Measurements from ENCODE around the gene MICAL3. TPM values are rescaled to one million over a fixed set of nuclear protein-coding genes. Genes with fewer than 3 reads are reported as not detected.

Gene MICAL3
- total RNA-seq, 1 donor = 11.0 TPM

- Histone ChIP-seq H3K9me3 (ENCODE audit: low read depth, low read length) (no peaks in the 10 kb centered on the region), H3K27me3 (ENCODE audit: insufficient read depth, low read length) (no peaks in the 10 kb centered on the region), H3K4me3 (ENCODE audit: low read length) (no peak overlapping the region), H3K4me1 (ENCODE audit: insufficient read depth, low read length) (no peaks in the 10 kb centered on the region)
These were observed 272.8 kb downstream of the MICAL3 start for GRCh38 chr22:17751596-17751995.

DNA sequence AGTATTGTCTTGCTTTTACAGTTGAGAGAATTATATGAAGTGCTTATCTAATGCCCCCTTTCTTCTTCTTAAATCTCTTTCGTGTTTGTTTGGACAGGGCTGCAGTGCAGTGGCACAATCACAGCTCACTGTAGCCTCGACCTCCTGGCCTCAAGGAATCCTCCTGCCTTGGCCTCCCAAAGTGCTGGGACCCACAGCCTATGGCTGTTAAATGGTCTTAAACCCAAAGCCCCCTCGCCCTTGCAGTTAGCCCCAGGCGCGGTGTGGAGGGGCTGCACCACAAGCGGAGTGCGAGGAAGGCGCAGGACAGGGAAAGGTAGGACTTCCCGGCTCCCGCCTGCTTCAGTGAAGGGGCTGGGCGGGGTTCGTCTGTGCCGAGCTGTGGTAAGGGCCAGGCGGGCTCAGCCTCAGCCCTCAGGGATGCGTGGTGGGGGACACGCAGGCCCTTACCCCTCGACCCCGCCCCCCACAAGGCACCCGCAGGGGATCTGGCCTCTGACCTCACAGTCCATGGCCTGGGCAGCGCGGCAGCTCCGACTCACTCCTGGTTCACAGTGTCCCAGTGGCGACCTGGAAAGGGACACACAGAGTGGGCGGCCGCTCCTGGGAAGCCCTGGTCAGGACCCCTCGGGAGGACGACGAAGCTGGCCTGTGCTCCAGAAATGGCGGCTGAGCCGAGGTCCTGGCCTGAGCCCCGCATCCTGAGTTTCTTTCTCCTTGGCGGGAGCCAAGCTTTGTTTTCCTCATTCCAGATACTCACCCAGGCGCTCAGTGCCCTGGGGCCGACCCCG is 274.6 kb downstream of the MICAL3 start:
- H3K4me3 ChIP-seq (ENCODE audit: low read length) = no peak overlapping the region
- no peaks in the 10 kb centered on the region for H3K9me3 ChIP-seq (ENCODE audit: low read depth, low read length)
- H3K27me3 ChIP-seq (ENCODE audit: insufficient read depth, low read length) = no peaks in the 10 kb centered on the region
- no peaks in the 10 kb centered on the region for H3K4me1 ChIP-seq (ENCODE audit: insufficient read depth, low read length)

DNA sequence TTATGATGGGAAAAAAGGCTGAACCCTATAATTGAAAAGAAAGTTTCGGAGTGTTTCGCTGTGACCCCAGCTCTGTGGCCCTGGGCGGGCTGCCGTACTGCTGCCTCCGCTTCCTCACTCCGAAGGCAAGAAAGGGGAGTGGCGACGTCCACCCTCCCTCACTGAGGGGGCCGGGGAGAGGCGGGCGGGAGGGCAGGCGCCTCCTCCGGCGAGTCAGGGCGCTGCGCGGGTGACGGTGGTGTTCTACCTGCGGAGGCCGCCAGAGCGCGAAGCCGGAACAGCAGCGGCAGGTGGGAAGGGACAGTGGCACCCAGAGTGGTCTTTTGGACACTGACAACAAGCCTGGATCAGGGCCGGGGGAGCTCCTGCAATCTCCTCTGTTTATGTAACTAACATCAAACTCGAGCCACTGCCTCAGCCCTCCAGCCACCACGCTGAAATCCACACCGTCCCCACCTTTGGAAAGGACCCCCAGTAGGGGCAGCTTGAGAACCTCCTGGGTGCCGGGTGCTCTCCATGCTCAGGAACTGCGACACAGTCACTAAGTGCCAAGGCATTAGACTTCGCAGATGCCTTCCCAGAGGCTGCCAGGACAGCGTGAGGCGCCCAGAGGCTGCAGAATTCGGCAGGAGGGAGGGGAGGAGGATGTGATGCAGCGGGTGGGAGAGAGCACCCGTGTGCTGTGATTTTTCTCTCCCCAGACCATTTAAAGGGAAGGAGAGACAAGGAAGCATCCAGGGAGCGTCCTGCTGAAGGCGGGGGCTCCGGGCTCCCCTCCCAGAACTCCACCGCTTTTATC is 275.6 kb downstream of the MICAL3 start:
- Histone ChIP-seq H3K4me1 (ENCODE audit: insufficient read depth, low read length) (no peaks in the 10 kb centered on the region), H3K27me3 (ENCODE audit: insufficient read depth, low read length) (no peaks in the 10 kb centered on the region), H3K9me3 (ENCODE audit: low read depth, low read length) (no peaks in the 10 kb centered on the region), H3K4me3 (ENCODE audit: low read length) (no peak overlapping the region)

GRCh38 chr22:17746916-17747315 is 277.4 kb downstream of the MICAL3 start:
- Histone ChIP-seq H3K27me3 (ENCODE audit: insufficient read depth, low read length) (no peaks in the 10 kb centered on the region), H3K4me1 (ENCODE audit: insufficient read depth, low read length) (no peaks in the 10 kb centered on the region), H3K4me3 (ENCODE audit: low read length) (no peak overlapping the region), H3K9me3 (ENCODE audit: low read depth, low read length) (no peaks in the 10 kb centered on the region)

DNA sequence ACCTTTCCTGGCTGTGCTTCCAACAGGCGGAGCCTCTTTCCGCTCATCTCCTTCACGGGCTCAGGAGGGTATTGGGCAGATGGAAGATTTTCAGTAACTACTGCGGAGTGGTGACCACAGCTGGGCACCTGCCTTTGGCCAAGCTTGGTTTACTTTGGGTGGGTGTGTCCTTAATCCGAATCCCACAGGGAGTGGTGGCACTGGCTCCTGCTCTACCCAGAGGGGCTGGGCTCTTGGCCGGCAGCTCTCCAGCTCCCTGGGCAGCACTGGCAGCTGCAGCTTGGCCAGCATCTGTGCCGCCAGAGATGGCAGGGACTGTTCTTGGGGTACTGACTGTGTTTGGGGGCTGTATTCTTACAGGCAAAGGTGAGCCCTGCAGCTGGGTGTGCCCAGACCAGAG is 279.9 kb downstream of the MICAL3 start:
- H3K27me3 ChIP-seq (ENCODE audit: insufficient read depth, low read length) = no peaks in the 10 kb centered on the region
- H3K9me3 ChIP-seq (ENCODE audit: low read depth, low read length) = no peaks in the 10 kb centered on the region
- H3K4me1 ChIP-seq (ENCODE audit: insufficient read depth, low read length) = no peaks in the 10 kb centered on the region
- no peak overlapping the region for H3K4me3 ChIP-seq (ENCODE audit: low read length)

DNA sequence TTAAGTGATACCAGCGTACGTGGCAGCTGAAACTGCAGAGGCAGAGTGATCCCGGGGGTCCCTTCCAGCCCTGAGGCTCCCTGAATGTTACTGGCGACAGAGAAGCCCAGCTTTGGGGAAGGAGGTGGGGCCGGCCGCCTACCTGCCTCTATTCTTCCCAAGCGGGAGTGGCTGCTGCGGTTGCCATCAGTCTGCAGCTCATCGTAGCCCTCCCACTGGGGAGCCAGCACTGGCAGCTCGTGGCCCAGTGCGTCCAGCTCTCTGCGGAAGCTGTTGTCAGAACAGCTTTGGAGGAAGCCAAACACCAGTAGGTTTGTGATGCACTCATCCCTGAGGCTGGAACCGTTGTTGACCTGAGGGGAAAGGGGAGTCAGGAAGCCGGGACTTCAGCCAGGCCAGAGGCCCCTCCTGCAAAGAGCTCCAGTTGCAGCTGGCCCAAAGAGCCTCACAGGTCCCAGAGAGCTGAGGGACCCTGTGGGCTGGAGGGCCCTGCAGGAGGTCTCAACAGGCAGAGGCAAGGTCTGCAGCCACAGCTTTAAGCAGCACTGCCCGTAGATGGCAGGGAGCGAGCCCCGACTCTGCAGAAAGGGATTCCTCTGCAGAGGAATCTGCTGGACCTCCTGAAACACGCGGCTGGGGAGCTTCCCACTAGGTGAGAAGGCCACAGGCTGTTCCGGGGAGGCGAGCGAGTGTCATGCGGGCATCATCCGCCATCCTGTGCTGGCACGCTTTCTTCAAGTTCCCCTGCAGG is 280.5 kb downstream of the MICAL3 start:
- H3K27me3 ChIP-seq (ENCODE audit: insufficient read depth, low read length) = no peaks in the 10 kb centered on the region
- no peak overlapping the region for H3K4me3 ChIP-seq (ENCODE audit: low read length)
- H3K4me1 ChIP-seq (ENCODE audit: insufficient read depth, low read length) = no peaks in the 10 kb centered on the region
- H3K9me3 ChIP-seq (ENCODE audit: low read depth, low read length) = no peaks in the 10 kb centered on the region

DNA sequence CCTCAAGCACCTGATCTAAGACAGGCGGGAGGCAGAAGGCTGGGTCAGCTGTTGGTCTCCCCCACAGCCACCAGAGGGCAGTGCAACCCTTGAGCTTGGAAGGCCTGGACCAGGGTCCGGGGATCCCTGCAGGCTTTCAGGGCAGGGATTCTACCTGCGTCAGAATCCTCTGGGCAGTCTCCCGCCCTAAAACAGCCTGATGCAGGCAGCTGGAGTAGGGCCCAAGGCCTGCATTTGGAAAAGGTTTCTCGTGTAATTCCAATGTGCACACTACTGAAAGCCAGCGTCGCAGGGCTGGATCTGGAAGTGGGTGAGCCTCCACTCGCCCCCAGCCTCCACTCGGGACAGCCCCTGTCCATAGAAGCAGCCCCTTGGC is 281.8 kb downstream of the MICAL3 start:
- Histone ChIP-seq H3K4me3 (ENCODE audit: low read length) (no peak overlapping the region), H3K4me1 (ENCODE audit: insufficient read depth, low read length) (no peaks in the 10 kb centered on the region), H3K27me3 (ENCODE audit: insufficient read depth, low read length) (no peaks in the 10 kb centered on the region), H3K9me3 (ENCODE audit: low read depth, low read length) (no peaks in the 10 kb centered on the region)

DNA sequence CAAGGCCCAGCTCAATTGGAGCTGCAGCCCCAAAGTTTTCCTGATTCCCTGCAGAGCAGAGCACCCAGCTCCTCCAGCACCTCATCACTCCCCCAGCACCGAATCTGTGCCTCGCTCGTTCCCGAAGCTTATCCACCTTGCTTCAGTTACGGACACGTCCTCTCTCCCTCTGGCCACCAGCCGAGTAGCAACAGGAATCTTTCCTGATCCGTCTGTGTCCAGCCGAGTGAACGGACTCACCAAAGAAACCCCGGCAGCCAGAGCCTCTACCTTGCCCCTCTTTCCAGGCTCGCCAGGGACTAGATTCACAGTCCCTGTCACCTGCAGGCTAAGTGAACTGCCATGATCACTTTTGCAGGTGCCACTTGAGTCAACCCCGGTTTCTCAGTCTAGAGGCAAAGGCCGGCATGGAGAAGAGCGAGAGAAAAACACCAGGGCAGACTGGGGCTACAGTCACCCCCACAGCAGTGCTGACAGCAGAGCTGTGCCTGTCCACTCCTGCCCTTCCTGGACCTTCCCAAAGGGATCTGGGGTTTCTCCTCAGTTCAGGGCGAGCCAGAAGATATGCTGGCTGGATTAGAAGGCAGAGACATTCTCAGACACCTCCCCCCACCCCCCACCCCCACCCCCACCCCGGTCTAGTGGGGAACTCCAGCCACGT is 282.4 kb downstream of the MICAL3 start:
- Histone ChIP-seq H3K27me3 (ENCODE audit: insufficient read depth, low read length) (no peaks in the 10 kb centered on the region), H3K4me1 (ENCODE audit: insufficient read depth, low read length) (no peaks in the 10 kb centered on the region), H3K9me3 (ENCODE audit: low read depth, low read length) (no peaks in the 10 kb centered on the region), H3K4me3 (ENCODE audit: low read length) (no peak overlapping the region)

DNA sequence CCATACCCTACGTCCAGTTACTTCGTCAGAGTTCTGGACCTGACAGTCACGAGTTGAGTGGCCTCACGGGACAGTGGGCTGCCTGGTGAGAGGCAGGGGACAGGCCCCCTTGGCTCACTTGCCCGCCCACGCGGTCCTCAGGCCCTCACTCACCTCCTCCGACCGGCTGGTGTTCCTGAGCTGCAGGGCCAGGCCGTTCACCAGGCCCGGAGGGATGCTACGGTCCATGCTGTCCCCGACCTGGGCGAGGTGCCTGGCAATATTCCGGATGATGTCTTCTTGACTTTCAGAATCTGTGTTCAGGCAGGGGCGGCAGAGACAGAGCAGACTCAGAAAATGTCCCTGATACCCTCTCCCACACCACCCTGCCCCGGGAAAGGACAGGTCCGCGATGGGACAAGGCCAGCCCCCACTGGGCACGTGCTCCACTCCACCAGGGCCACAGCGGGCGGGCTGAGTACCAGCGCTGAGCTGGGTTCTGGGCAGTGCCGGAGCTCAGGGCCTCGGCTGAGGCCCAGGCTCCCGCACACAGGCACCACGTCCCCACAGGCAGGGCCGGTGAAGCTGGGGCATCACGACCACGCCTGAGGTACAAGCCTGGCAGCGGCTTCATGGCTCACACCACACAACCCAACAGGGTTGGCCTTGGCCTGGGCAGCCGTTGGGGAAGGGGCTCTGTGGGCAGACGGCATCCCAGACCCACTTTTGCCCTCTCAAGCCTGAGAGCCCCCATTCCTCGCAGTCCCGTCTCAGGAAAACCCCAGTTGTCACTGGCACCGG is 285.0 kb downstream of the MICAL3 start:
- Histone ChIP-seq H3K4me3 (ENCODE audit: low read length) (no peak overlapping the region), H3K27me3 (ENCODE audit: insufficient read depth, low read length) (no peaks in the 10 kb centered on the region), H3K4me1 (ENCODE audit: insufficient read depth, low read length) (peaks cover 6% of the 10 kb centered on the region), H3K9me3 (ENCODE audit: low read depth, low read length) (no peaks in the 10 kb centered on the region)

DNA sequence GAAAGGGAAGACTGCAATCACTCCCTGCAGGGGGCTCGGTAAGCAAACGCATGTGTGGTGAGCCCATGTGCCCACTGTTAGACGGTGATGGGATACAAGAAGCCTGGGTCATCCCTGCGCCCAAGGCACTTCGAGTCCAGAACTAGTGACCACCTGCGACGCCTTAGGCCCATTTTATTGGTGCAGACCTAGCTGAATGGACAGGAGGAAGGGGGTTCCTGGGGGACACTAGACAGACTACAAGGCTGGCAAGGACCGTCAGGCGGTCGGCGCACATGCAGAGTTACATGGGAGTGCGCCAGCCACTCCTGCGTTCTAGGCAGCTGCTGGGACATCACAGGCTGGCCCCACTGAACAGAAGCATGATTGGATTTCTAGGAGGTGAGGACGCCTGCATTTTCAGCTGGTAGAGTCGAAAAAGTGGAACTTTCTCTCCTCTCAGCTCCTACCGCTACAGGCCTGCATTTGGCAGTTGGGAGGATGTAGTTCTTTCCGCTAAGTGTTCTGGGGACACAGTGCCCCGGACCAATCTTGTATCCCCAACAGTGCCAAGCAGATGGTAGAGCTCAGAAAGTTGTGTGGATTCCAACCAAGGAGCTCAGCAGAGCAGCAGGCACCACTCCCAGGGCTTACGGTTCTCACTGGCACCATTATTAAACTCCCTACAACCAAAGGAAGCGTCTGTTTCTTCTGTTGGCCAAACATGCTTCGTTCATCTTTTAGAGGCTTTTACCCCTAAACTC is 285.8 kb downstream of the MICAL3 start:
- H3K4me1 ChIP-seq (ENCODE audit: insufficient read depth, low read length) = peaks cover 9% of the 10 kb centered on the region
- H3K27me3 ChIP-seq (ENCODE audit: insufficient read depth, low read length) = no peaks in the 10 kb centered on the region
- H3K9me3 ChIP-seq (ENCODE audit: low read depth, low read length) = no peaks in the 10 kb centered on the region
- no peak overlapping the region for H3K4me3 ChIP-seq (ENCODE audit: low read length)

Other genes starting within 250 kb of the MICAL3 start
- 15.5 TPM for gene PEX26, start 53.4 kb upstream of the MICAL3 start, total RNA-seq
- gene TUBA8, start 86.2 kb upstream of the MICAL3 start, total RNA-seq = 7.7 TPM
- 0.94 TPM for gene USP18, start 125.6 kb upstream of the MICAL3 start, total RNA-seq